Measurements from ENCODE around the gene CSAG2.
"Not testable (repeated sequence)": the region's sequence is repeated elsewhere in the genome, so short reads cannot be mapped to it uniquely, and the experiment has no call there.

Gene CSAG2, protein sequence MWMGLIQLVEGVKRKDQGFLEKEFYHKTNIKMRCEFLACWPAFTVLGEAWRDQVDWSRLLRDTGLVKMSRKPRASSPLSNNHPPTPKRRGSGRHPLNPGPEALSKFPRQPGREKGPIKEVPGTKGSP

DNA sequence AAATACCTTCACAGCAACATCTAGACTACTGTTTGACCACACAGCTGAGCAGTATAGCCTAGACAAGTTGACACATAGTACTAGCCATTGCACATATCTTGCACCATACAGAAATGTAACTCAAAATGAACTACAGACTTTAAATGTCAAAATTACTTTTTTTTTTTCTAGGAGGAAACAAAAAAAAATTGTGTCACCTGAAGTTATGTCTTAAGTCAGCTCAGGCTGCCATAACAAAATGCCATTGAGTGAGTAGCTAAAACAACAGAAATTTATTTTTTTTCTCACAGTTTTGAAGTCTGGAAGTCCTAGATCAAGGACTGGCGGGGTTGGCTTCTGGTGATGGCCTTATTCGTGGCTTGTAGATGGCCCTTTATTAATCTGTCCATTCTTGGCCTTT is at the start of gene CSAG2:
CSAG2 (minus strand) TSS at position 101 of the 400 bp plus-strand sequence. CDS start 161 bp downstream, outside the sequence.
- DNase-seq: not testable (repeated sequence)

DNA sequence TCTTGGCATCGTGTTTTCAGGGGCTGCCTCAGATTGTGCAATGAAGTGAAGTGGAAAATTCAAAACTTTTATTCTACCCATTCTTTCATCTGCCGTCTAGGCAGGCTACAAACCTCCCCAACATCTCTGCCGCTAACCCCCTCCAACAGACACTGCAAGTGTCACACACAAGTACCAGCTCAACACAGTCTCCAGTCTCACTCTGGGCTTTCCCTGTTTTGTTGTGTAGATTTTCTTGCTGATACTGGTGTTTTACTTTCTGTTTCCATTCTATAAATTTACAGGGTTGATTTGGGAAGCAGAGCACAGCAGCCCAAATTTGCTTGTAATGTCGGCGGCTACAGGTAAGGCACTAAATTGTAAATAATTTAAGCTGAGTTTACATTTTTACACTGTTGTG is 45.8 kb upstream of the CSAG2 start:
- DNase-seq: not testable (repeated sequence)

DNA sequence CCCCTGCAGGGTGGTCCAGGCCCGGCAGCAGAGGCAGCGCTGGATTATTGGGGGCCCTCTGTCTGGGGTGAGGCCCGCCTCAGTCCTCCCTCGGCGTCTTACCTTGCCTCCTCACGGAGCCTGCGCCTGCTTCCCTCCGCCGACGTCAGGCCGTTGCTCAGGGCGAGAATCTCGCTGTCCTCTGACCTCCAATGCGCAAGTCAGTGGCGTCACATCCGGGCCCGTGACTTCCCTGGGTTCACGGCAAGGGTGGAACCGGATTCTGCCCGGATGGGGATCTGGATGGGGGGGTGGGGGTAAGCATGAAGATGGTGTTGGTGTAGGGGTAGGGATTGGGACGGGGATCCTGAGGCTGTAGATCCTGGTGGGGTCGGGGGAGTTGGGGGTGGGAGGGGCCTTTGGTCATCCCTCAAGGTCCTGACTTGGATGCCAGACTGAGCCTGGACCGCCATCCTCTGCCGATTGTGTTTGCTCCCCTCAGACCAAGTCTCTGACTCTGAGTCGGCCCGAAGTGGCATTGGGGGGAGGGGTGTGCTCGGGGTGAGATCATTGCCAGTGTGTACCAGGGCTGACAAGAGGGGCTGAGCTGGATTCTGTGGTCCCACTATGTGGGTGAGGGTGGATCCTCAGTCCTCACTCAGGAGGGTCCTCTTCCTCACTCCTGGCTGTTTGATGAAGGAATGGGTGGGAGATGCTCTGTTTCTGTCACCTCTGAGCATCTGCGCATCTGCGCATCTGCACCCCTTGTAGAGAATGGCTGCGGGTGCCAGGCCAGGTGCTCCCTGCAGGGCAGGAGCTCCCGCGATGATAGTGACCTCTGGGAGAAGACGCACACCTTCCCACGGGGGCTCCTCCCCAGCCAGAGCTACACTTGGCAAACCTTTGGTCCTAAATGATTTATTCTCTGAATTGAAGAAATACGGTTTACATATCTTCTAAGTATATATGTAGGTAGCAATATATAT is 44.9 kb upstream of the CSAG2 start, which contains the start of gene MAGEA2:
MAGEA2 (minus strand) TSS at position 157 of the 965 bp plus-strand sequence. CDS start 2,479 bp downstream, outside the sequence.
- DNase-seq: not testable (repeated sequence)

DNA sequence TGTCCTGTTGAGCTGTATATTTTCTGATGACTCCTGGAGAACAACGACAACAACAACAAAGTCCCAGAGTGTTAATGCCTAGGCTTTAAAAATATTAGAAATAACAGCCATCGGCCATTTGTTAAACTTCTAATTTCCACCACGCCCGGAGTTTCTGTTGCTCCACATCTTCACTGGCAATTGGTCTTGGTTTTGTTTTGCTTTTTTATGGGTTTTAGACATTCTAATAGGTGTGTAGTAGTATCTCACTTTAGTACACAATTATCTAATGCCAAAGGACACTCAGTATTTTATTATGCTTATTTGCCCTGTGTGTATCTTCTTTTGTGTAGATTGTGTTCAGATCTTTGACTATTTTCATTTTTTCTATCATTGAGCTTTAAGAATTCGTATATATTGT is 29.5 kb upstream of the CSAG2 start:
- DNase-seq: no peak

DNA sequence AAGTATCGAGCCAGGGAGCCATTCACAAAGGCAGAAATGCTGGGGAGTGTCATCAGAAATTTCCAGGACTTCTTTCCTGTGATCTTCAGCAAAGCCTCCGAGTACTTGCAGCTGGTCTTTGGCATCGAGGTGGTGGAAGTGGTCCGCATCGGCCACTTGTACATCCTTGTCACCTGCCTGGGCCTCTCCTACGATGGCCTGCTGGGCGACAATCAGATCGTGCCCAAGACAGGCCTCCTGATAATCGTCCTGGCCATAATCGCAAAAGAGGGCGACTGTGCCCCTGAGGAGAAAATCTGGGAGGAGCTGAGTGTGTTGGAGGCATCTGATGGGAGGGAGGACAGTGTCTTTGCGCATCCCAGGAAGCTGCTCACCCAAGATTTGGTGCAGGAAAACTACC is 27.5 kb upstream of the CSAG2 start:
- DNase-seq: not testable (repeated sequence)

DNA sequence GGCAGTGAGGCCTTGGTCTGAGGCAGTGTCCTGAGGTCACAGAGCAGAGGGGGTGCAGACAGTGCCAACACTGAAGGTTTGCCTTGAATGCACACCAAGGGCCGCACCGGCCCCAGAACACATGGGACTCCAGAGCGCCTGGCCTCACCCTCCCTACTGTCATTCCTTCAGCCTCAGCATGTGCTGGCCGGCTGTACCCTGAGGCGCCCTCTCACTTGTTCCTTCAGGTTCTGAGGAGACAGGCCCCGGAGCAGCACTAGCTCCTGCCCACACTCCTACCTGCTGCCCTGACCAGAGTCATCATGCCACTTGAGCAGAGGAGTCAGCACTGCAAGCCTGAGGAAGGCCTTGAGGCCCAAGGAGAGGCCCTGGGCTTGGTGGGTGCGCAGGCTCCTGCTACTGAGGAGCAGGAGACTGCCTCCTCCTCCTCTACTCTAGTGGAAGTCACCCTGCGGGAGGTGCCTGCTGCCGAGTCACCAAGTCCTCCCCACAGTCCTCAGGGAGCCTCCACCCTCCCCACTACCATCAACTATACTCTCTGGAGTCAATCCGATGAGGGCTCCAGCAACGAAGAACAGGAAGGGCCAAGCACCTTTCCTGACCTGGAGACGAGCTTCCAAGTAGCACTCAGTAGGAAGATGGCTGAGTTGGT is 26.9 kb upstream of the CSAG2 start:
- DNase-seq: no peak

DNA sequence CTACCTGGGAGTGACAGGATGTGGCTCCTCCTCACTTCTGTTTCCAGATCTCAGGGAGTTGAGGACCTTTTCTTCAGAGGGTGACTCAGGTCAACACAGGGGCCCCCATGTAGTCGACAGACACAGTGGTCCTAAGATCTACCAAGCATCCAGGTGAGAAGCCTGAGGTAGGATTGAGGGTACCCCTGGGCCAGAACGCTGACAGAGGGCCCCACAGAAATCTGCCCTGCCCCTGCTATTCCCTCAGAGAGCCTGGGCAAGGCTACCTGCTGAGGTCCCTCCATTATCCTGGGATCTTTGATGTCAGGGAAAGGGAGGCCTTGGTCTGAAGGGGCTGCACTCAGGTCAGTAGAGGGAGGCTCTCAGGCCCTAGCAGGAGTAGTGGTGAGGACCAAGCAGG is 26.0 kb upstream of the CSAG2 start:
- DNase-seq: no peak

DNA sequence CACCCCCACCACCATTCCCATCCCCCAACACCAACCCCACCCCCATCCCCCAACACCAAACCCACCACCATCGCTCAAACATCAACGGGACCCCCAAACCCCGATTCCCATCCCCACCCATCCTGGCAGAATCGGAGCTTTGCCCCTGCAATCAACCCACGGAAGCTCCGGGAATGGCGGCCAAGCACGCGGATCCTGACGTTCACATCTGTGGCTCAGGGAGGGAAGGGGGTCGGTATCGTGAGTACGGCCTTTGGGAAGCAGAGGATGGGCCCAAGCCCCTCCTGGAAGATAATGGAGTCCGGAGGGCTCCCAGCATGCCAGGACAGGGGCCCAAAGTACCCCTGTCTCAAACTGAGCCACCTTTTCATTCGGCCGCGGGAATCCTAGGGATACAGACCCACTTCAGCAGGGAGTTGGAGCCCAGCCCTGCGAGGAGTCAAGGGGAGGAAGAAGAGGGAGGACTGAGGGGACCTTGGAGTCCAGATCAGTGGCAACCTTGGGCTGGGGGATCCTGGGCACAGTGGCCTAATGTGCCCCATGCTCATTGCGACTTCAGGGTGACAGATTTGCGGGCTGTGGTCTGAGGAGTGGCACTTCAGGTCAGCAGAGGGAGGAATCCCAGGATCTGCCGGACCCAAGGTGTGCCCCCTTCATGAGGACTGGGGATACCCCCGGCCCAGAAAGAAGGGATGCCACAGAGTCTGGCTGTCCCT is 25.2 kb upstream of the CSAG2 start:
- DNase-seq: not testable (repeated sequence)

DNA sequence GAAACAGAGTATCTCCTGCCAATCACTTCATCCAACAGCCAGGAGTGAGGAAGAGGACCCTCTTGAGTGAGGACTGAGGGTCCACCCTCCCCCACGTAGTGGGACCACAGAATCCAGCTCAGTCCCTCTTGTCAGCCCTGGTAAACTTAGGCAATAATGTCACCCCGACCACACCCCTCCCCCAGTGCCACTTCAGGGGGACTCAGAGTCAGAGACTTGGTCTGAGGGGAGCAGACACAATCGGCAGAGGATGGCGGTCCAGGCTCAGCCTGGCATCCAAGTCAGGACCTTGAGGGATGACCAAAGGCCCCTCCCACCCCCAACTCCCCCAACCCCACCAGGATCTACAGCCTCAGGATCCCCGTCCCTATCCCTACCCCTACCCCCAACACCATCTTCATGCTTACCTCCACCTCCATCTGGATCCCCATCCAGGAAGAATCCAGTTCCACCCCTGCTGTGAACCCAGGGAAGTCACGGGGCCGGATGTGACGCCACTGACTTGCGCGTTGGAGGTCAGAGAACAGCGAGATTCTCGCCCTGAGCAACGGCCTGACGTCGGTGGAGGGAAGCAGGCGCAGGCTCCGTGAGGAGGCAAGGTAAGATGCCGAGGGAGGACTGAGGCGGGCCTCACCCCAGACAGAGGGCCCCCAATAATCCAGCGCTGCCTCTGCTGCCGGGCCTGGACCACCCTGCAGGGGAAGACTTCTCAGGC is 24.3 kb upstream of the CSAG2 start, which contains the start of the genes CSAG1 and MAGEA12:
CSAG1 (minus strand) TSS at position 461 of the 715 bp plus-strand sequence. CDS start 1,261 bp downstream, outside the sequence.
MAGEA12 (plus strand) TSS at position 497 of the 715 bp plus-strand sequence. CDS start 2,405 bp downstream, outside the sequence.
- peak; percentile 91 for DNase-seq

DNA sequence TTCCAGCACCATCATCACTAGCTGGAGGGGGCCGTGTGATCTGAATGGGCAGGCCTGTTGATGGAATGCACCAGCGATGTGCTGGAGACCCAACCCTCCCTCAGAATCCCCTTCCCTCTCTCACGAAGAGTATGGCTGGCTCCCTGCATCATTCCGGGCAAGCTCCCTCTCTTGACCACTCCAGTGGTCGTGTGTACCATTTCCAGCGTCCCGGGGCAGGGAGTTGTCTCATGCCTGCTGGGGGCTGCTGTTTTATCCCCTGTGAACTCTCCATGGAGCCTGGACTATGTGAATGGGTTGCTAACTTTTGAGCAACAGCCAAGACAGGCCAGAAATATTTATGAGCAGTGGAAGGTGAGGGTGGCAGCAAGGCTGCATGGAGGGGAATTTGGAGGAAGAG is 16.3 kb upstream of the CSAG2 start:
- no peak for DNase-seq

DNA sequence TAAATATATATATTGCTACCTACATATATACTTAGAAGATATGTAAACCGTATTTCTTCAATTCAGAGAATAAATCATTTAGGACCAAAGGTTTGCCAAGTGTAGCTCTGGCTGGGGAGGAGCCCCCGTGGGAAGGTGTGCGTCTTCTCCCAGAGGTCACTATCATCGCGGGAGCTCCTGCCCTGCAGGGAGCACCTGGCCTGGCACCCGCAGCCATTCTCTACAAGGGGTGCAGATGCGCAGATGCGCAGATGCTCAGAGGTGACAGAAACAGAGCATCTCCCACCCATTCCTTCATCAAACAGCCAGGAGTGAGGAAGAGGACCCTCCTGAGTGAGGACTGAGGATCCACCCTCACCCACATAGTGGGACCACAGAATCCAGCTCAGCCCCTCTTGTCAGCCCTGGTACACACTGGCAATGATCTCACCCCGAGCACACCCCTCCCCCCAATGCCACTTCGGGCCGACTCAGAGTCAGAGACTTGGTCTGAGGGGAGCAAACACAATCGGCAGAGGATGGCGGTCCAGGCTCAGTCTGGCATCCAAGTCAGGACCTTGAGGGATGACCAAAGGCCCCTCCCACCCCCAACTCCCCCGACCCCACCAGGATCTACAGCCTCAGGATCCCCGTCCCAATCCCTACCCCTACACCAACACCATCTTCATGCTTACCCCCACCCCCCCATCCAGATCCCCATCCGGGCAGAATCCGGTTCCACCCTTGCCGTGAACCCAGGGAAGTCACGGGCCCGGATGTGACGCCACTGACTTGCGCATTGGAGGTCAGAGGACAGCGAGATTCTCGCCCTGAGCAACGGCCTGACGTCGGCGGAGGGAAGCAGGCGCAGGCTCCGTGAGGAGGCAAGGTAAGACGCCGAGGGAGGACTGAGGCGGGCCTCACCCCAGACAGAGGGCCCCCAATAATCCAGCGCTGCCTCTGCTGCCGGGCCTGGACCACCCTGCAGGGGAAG is 5.0 kb upstream of the CSAG2 start, which contains the start of gene MAGEA2B:
MAGEA2B (plus strand) TSS at position 814 of the 973 bp plus-strand sequence. CDS start 2,479 bp downstream, outside the sequence.
- not testable (repeated sequence) for DNase-seq

DNA sequence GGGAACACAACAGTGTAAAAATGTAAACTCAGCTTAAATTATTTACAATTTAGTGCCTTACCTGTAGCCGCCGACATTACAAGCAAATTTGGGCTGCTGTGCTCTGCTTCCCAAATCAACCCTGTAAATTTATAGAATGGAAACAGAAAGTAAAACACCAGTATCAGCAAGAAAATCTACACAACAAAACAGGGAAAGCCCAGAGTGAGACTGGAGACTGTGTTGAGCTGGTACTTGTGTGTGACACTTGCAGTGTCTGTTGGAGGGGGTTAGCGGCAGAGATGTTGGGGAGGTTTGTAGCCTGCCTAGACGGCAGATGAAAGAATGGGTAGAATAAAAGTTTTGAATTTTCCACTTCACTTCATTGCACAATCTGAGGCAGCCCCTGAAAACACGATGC is 4.1 kb upstream of the CSAG2 start:
- DNase-seq: not testable (repeated sequence)

DNA sequence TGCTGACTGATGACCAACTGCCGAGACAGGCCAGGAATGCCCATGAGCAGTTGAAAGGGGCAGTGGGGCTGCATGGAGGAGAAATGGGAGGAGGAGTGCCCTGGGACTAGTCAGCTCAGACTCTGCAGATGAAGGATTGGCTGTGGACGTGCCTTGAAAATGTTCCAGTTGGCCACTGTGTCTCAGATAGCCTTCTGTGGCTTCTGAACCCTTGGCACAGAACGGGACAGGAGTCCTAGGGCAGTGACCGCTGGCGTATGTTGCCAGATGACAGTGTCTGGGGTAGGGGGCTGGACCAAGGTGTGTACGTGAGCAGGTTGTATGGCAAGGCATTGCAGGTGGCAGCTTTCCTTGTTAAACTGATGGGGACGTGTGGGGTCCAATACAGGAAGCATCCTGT is 2.6 kb downstream of the CSAG2 start:
- not testable (repeated sequence) for DNase-seq

DNA sequence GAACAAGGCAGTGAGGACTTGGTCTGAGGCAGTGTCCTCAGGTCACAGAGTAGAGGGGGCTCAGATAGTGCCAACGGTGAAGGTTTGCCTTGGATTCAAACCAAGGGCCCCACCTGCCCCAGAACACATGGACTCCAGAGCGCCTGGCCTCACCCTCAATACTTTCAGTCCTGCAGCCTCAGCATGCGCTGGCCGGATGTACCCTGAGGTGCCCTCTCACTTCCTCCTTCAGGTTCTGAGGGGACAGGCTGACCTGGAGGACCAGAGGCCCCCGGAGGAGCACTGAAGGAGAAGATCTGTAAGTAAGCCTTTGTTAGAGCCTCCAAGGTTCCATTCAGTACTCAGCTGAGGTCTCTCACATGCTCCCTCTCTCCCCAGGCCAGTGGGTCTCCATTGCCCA is 8.7 kb downstream of the CSAG2 start:
- DNase-seq: not testable (repeated sequence)

DNA sequence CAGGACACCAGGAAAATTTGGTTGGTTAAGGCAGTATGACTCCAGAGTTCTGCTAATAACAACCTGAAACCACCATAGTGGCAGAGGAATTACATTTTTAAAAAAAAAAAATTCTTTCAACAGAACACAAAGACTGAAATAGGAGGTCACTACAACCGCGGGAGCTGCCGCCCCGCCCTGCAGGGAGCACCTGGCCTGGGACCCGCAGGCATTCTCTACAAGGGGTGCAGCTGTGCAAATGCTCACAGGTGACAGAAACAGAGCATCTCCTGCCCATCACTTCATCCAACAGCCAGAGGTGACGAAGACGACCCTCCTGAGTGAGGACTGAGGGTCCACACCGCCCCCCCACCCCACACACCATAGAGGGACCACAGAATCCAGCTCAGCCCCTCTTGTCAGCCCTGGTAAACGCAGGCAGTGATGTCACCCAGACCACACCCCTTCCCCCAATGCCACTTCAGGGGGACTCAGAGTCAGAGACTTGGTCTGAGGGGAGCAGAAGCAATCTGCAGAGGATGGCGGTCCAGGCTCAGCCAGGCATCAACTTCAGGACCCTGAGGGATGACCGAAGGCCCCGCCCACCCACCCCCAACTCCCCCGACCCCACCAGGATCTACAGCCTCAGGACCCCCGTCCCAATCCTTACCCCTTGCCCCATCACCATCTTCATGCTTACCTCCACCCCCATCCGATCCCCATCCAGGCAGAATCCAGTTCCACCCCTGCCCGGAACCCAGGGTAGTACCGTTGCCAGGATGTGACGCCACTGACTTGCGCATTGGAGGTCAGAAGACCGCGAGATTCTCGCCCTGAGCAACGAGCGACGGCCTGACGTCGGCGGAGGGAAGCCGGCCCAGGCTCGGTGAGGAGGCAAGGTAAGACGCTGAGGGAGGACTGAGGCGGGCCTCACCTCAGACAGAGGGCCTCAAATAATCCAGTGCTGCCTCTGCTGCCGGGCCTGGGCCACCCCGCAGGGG is 10.8 kb downstream of the CSAG2 start, which contains the start of gene MAGEA3:
MAGEA3 (plus strand) TSS at position 843 of the 980 bp plus-strand sequence. CDS start 2,039 bp downstream, outside the sequence.
- DNase-seq: not testable (repeated sequence)

DNA sequence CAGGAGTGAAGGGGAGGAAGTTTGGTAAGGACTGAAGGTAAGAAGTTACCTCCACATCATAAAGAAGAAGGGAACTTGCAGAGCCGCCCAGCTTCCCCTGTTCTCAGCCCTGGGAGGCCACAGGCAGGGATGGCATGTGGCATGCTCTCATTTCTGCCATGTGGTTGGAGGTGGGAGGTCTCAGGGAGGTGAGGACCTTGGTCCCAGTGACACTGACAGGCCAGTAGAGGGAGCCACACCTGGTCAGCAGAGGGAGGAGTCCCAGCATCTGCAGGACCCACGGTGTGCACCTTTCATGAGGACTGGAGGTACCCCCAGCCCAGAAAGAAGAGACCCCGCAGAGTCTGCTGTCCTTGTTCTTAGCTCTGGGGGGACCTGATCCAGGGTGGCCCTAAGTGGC is 28.1 kb downstream of the CSAG2 start:
- DNase-seq: not testable (repeated sequence)

DNA sequence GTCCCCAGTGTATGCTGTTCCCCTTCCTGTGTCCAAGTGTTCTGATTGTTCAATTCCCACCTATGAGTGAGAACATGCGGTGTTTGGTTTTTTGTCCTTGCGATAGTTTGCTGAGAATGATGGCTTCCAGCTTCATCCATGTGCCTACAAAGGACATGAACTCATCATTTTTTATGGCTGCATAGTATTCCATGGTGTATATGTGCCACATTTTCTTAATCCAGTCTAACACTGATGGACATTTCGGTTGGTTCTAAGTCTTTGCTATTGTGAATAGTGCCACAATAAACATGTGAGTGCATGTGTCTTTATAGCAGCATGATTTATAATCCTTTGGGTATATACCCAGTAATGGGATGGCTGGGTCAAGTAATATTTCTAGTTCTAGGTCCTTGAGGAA is 34.4 kb downstream of the CSAG2 start:
- DNase-seq: not testable (repeated sequence)

DNA sequence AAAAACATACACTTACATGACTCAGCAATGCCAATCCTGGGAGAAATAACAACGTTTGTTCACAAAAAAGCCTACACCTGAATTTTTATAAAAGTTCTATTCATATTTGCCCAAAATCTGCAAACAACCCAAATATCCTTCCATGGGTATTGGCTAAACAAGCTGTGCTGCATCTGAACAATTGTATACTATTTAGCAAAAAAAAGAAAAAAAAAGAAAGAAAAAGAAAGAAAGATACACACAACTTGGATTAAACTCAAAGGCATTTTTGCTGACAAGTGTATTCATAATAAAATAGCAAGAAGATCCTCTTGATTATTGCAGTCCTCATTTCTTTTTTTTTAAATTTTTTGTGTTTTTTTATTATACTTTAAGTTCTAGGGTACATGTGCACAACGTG is 34.9 kb downstream of the CSAG2 start:
- DNase-seq: no peak

DNA sequence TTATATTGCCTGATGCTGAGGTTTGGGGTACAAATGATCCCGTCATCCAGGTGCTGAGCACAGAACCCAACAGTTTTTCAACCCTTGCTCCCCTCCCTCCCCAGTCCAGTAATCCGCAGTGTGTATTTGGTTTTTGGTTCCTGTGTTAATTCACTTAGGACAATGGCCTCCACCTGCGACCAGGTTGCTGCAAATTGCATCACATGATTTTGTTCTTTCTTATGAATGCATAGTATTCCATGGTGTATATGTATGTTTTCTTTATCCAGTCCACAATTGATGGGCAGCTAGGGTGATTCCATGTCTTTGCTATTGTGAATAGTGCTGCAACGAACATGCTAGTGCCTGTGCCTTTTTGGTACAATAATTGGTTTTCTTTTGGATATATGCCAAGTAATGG is 46.0 kb downstream of the CSAG2 start:
- DNase-seq: no peak
